Camera-type eye (tissue), 1 donor: ENCODE measurements around the gene SCN1B. TPM values are rescaled to one million over a fixed set of nuclear protein-coding genes. Genes with fewer than 3 reads are reported as not detected.

Experiments used
- total RNA-seq: library from RNA; depleted of rRNA; stranded (reverse); fragments of >200 nt; gene quantifications from one replicate; pipeline ENCODE4 v1.2.3, GENCODE V29; 2014

Gene SCN1B
- total RNA-seq = 14.0 TPM

GRCh38 chr19:35030257-35031071 is at the start of gene SCN1B:
SCN1B (plus strand) TSS chr19:35030470; CDS start chr19:35030821, 351 bp downstream.

GRCh38 chr19:34999498-35000337 is 30.6 kb upstream of the SCN1B start, which contains the start of gene GRAMD1A:
GRAMD1A (plus strand) TSS chr19:35000323; CDS start chr19:35000479, 156 bp downstream.

GRCh38 chr19:35041548-35042055 is 11.3 kb downstream of the SCN1B start, which contains the start of gene HPN:
HPN (plus strand) TSS chr19:35041721; CDS start chr19:35042507, 786 bp downstream.

Other genes starting within 250 kb of the SCN1B start
- 16.2 TPM for gene ZNF30, start 103.6 kb upstream of the SCN1B start, total RNA-seq
- gene ZNF792, start 66.2 kb upstream of the SCN1B start, total RNA-seq = 23.0 TPM
- gene GRAMD1A, start 30.1 kb upstream of the SCN1B start, total RNA-seq = 58.8 TPM
- 0.93 TPM for gene HPN, start 11.3 kb downstream of the SCN1B start, total RNA-seq
- 20.7 TPM for gene FXYD3, start 85.4 kb downstream of the SCN1B start, total RNA-seq
- 50.3 TPM for gene LGI4, start 104.6 kb downstream of the SCN1B start, total RNA-seq
- gene FXYD1, start 108.4 kb downstream of the SCN1B start, total RNA-seq = 34.8 TPM
- 8.3 TPM for gene FXYD7, start 112.8 kb downstream of the SCN1B start, total RNA-seq
- 3.5 TPM for gene FXYD5, start 124.3 kb downstream of the SCN1B start, total RNA-seq
- gene FAM187B, start 198.3 kb downstream of the SCN1B start, total RNA-seq = not detected
- 12.9 TPM for gene LSR, start 218.5 kb downstream of the SCN1B start, total RNA-seq
- gene USF2, start 238.5 kb downstream of the SCN1B start, total RNA-seq = 82.7 TPM